Stimulated activated CD4-positive, alpha-beta T cell treated with anti-CD3 and anti-CD28 coated beads, TNF-alpha, amount 100 ng/mL, for 4 hours (primary cell): ENCODE results near the gene CDT1.

Source experiments
- DNase-seq, 3 experiments: peaks; one replicate each; pipeline ENCODE4 v3.0.0-alpha.2; 2020; ENCODE audit warnings: low read depth in 3 of 3

The CDT1 gene

DNA sequence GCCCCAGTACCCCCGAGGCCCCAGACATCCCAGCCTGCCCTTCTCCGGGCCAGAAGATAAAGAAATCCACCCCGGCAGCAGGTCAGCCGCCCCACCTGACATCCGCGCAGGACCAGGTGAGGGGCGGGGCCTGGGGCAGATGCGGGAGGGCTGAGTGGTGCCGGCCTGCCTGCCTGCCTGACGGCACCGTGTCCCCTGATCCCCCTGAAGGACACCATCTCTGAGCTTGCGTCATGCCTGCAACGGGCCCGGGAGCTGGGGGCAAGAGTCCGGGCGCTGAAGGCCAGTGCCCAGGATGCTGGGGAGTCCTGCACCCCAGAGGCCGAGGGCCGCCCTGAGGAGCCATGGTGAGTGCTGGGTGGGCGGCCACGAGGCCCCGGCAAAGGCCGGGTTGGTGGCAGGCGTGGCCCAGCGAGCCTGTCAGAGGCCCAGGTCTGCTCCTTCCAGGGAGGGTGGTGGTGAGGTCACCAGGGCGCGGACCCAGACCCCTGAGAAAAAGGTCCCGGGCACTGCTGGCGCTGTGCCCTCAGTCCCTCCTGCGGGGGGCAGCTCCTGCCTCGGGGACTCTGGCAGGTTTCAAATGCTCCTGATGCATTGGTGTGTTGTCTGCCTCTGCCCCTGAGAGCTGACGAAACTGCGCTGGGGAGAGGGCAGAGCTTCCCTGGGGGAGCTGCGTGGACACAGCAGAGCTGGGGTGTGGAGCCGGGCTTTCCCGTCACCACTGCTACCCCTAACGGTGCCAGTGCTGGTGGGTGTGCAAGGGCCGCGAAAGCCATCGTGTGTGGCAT lies 1.2 kb downstream of the CDT1 start:
- no peak for DNase-seq

DNA sequence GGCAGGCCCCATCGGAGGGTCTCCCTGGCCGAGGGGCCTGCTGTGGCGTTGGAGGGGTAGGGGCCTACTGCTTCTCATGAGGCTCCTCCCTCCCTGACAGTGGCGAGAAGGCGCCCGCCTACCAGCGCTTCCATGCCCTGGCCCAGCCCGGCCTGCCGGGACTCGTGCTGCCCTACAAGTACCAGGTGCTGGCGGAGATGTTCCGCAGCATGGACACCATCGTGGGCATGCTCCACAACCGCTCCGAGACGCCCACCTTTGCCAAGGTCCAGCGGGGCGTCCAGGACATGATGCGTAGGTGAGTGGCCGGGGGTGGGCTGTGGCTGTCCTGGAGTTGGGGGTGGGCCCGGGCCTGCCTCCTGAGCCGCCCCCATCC lies 1.7 kb downstream of the CDT1 start:
- DNase-seq = no peak

DNA sequence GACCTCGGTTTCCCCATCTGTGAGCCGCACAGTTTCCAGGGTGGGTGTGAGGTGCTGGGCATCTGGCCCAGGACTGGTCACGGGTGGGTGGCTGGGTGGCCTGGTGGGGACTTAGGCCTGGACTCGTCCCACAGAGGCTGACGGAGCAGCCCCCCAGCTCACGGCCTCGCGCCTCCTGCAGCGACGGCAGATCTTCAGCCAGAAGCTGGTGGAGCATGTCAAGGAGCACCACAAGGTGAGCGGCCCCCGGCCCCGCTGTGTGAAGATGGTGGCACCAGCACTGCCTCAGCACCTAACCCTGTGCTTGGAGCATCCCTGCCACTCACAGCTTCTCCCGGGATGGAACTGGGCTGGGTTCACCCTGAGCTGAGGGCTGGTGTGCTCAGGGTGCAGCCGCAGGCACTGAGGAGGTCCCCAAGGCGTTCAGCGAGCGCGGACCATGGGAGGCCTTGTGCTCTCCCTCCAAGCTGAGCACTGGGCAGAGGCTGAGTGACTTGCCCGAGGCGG lies 2.4 kb downstream of the CDT1 start:
- DNase-seq = no peak

DNA sequence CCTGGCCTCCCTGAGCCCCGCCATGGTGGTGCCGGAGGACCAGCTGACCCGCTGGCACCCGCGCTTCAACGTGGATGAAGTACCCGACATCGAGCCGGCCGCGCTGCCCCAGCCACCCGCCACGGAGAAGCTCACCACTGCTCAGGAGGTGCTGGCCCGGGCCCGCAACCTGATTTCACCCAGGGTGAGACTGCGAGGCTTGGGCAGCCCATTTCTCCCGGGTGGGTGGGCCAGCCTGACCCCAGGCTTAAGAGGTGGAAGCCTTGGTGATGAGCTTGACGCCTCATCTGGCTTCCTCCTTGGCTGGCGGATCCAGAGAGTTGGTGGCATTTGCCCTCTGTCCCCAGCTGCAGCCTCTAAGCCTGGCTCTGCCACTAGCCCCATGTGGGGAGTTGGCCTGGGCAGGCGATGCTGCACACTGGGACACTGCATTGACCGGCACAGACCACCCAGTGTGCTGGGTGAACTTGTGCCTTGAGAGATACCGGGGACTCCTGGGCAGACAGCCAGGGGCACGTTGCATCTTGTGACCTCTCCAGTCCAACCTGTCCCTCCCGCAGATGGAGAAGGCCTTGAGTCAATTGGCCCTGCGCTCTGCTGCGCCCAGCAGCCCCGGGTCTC lies 3.0 kb downstream of the CDT1 start:
- no peak for DNase-seq

DNA sequence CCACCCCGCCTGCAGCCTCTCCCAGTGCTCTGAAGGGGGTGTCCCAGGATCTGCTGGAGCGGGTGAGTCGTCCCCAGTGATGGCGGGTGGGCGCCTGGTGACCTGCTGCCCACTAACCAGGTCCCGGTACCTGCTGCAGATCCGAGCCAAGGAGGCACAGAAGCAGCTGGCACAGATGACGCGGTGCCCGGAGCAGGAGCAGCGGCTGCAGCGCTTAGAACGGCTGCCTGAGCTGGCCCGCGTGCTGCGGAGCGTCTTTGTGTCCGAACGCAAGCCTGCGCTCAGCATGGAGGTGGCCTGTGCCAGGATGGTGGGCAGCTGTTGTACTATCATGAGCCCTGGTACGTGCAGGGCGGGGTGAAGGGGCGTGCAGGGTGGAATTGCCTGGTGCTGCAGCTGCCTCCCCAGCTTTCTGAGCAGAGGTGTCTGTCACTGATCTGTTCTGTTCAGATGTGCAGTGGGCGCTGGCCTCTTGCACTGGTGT lies 3.6 kb downstream of the CDT1 start:
- DNase-seq = no peak

DNA sequence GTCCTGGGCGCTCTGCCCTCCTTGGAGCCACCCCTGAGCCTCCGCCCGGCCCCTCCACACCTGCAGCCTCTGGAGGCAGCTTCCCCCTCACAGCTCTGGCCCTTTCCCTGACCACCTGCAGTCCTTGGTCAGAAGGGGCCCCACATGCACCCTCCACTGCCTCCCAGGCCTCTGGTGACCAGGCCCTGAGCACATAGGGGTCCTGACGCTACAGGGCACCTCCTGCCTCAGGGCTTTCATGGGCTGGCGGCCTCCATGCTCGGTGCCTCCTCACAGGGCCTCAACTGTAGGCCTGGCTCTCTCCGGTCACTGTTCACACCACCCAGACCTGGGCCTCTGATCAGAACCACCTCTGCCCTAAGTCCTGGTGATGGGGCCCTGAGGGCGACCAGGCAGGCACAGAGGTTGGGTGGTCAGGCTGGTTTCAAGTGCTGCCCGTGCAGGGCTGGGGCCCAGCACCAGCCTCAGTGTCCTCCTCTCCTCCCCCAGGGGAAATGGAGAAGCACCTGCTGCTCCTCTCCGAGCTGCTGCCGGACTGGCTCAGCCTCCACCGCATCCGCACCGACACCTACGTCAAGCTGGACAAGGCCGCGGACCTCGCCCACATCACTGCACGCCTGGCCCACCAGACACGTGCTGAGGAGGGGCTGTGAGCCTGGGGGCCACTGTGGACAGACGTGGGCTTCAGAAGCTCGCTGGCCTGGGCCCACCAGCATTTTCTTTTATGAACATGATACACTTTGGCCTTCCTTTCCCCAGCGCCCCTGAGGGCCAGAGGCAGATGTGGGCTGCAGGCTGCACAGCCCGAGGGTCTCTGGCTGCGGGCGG lies 4.3 kb downstream of the CDT1 start:
- DNase-seq = no peak

DNA sequence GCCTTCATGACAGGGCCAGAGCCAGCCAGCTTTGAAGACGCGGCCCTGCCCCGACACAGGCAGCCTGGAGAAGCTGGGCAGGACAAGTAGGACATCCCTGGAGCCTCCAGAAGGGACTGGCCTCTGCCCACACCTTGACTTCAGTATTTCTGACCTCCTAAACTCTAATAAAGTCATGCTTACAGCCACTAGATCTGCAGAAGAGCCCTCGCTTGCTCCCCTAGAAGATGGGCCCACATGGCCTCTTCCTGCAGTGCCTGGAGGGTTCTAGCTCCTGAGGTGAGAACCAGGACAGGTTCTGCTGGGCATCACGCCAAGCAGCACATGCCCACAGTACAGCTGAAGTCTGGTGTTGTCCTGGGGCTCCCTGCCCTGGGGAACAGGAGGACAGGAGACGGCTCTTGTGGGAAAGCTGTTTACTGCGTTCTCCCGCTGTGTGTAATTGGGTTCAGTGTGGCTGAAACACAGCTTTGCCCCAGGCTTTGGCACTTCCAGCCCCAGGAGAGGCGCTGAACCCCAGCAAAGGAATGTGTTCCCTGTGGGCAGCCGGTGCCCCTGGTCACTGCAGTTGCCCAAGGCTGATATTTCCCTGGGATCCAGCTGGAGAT lies 5.6 kb downstream of the CDT1 start:
- DNase-seq = no peak

DNA sequence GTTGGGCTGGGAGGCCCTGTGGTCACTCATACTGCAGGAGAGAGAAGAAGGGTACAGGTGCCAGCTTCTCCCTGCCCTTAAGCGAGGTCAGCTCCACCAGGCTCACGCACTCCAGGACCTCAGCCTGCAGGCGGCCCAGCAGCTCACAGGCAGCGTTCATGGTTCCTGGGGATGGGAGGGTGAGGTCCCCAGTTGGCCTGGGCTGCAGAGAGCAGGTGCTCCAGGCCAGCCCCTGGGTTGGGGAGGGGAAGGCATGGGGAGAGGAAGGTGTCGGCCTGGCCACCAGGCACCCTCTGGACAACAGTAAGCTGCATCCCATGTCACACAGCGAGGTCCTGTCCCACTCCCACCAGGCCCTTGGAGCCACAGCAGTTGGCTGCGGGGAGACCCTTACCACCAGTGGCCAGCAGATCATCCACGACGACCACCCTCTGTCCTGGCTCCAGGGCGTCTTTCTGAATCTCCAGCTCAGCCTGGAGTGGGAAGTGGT lies 6.1 kb downstream of the CDT1 start:
- DNase-seq = no peak

DNA sequence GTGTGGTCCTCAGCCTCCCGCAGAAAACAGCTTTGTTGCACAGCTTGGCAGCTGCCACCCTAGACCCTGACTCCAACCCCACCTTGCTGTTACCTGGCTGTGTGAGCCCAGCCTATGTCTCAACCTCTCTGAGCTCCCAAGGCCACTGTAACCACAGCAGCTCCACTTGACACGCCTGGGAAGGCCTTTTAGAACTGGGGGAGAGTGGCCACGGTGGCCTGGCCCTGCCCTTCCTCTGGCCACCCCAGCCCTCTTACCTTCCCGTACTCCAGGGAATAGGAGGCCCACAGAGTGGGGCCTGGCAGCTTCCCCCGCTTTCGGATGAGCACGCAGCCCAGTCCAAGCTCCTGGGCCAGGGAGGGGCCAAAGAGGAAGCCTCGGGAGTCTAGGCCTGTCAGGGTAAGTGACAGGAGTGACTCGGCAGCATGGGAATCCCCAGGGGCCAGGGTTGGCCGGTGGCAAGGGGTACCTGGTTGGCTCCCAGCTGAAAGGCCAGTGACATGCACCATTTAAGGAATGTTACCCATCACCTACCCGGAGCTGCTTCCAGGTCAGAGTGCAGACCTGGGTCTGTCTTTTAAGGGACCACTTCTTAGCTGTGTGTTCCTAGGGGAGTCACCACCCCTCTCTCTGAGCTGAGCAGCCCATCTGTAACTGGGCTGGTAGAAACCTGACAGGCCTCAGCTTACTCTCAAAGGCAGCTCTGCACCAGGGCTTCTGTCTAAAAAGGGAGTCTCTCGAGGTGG lies 6.8 kb downstream of the CDT1 start:
- no peak for DNase-seq

DNA sequence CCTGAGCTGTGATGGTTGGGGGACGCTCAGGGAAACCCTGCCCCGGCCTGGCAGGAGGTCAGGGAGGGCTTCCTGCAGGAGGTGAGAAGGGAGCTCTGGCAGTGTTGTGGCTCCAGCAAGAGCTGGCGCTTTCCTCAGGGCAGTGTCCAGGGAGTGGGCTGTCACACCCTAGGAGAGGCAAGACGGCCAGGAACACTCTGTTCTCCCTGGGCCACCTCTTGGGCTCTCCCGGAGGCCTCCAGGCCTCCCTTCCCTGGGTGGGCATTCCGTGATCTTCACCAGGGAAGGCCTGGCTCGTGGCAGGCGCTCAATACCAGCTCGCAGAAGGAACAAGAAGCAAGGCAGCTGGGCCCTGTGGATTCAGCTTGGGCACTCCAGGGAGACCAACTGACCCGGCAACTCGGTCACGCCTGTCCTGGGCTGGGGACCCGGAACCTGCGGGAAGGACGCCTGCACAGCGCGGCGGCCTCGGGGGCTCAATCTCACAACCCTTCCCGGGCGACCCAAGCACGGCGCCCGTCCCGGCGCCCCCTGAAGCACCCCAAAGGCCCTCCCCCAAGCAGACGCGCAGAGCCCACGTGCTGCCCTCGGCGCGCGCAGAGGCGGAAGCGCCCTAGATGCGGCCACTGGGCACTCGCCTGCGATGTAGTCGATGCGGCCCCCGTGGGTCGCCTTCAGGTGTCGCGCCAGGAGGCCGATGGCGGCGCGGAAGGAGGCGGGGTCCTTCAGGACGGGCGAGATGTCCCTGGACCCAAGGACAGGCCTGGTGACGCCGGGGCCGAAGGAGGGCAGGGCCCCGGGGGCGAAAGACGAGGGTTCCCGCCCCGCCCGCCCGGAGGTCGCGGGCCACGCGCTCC lies 7.6 kb downstream of the CDT1 start:
- peak in 2 of 3 experiments; percentile 48 to 54 for DNase-seq

DNA sequence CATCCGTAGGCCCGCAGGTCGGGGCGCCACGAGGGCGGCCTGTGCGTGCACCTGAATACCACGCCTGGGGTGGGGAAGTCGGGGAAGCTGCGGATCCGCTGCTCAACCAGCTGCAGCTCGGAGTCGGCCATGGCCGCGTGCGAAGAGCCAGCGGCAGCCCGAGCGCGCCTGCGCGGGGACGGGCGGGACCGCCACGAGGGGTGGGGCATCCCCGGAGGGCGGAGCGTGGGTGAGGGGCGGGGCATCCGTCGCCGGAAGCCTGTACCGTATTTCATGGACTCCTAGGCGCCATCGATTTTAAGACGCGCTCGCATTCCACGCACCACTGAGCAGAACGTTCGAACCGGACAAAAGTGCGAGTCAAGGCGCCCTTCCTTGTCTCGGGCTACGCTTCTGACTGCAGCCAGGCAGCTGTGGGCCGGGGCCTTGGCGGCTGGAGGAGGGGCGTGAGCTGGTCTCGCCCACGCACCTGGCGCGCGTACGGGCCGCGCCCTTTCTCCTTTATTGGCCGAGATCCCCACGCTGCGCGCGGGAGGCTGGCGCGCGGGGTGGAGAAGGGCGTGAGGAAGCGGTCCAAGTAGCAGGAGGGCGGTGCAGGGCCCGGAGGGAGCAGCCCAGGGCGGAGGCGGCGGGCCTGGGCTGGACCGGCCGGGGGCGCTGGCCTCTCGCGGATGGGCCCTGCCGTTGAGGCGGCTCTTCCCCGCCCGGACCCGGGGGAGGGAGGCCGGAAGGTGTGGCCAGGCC lies 8.4 kb downstream of the CDT1 start, which contains the start of gene APRT:
Gene APRT (minus strand): TSS at position 160 of the 744 bp plus-strand sequence. CDS start 29 bp downstream, at position 131.
- peak; percentile 94 to 99 (median 96) for DNase-seq

DNA sequence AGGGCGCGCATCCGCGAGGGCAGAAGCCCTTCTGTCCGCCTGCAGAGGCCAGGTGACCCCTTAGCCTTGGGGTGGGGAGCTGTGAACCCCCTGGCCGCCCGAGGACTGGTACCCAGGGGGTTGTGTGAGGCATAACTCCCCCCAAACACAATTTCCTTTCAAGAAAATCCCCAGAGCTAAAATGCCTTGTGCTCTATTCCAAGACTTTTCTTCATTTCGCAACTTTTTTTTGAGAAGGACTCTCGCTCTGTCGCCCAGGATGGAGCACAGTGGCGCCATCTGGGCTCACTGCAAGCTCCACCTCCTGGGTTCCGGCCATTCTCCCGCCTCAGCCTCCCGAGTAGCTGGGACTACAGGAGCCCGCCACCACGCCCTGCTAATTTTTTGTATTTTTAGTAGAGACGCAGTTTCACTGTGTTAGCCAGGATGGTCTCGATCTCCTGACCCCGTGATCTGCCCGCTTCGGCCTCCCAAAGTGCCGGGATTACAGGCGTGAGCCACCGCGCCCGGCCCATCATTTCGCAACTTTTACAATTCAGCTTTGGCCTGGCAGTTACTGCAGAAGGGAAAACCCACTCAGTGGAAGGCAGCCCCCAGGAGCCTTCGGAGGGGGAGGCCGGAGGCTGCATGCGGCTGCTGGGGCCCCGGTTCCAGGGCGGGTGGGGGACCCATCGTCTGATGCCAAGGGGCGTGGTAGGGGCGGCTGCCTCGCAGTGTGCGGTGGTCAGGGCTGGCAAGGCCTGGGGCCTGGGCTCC lies 9.1 kb downstream of the CDT1 start:
- DNase-seq = no peak

DNA sequence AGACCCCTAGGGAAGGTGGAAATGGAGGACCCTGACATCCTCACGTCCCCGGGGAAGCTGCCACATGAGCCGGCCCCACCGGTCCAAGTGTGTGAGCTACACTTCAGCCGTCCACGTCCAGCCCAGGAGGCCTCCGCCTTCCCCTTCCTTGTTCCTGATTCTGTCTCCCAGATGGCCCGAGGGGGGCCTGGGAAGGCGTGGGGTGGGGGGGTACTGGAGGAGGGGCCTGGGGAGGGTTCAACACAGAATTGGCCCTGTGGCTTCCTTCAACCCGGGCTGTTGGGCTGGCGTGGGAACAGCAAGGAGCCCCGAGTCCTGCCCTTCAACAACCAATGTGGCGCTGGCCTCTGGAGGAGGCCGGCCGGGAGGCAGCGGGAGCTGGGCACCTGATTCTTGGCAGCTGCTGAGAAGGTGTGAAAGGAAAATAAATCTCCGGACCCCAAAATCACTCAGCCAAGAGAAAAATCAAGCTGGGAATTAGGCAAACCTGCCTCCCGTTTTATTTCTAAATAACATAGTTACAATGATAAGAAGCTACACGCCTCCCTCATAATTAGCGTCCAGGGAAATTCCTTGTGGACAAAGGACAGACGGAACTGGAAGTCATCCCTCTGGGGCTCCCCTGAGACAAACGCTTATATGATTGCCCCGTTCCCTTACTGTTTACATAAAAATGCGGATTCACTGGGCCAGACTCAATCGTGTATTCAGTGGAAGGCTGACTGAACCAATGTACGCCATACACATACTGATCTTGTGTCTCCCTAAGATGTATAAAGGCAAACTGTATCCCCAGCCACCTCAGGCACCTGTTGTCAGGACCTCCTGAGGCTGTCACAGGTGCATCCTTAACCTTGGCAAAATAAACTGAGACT lies 9.9 kb downstream of the CDT1 start:
- DNase-seq = no peak

DNA sequence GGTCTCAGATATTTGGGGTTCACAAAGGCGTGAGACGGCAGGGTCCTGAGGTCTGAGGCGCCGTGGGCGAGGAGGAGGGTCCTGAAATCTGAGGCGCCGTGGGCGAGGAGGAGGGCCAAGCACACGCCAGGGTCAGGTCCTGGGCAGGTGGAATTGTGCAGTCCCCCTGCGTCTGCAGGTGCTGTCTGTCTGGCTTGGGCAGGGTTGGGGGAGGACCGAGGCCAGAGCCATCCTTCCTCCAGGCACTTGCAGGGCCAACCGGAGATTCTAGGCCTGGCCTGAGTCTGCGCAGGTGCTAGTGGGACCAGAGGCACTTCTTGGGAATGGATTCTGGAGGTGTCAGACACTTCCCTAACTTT lies 10.5 kb downstream of the CDT1 start:
- no peak for DNase-seq

DNA sequence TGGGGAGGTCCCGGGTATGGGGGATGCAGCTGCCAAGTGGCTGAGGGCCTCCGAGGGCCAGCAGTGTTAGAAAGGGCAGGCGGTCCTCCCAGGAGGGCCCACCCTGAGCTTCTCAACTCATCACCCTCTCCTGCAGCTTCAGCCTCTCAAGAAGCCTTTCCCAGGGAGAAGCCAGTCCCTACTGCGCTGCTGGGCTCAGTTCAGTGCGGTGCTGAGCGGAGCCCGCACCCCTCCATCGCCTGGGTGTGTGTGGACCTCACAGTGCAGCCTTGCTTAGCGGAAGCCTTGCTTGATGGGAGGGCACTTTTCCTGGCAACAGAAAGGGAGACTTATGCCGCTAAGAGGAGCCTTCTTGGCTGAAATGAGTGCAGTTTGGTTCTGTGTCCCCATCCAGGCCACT lies 11.6 kb downstream of the CDT1 start:
- no peak for DNase-seq

DNA sequence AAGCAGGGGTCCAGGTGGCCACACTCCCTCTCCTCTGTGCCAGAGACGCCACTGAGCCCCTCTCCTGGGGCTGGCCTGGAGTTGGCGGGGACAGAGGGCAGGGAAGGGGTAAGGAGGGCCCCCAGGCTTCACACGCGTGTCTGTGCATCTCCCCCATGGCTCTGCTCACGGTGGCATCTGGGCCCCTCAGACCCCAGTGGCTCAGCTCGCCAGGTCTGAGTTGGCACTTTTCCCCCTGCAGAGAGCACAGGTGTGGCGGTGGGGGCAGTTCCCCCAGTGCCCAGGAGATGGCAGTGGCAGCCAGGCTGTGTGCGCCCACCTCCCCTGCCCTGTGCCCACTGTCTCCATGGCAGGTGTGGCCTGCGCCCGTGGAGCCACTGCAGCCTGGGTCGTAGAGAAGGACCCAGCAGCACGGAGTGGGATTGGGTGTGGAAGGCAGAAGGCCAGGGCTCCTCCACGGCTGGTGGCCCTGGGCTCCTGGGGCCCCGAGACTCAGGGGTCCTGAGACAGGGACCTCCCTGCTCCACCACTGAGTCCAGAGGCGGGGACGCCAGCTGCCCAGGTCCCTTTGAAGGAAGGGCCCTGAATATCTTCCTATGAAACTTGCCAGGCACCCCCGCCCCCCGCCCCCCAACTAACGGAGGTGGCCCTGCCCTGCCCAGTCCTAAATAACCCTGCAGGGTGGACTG lies 12.5 kb downstream of the CDT1 start:
- DNase-seq = peak in 1 of 3 experiments; percentile 25
